Activated T-cell treated with anti-CD3 and anti-CD28 coated beads for 24 hours (primary cell): Measurements from ENCODE around the gene MOGAT2.
"Not testable (repeated sequence)": the region's sequence is repeated elsewhere in the genome, so short reads cannot be mapped to it uniquely, and the experiment has no call there.

Experiments used
- DNase-seq: peaks from one replicate; pipeline ENCODE4 v3.0.0-alpha.2; 2020; ENCODE audit warnings: low read depth

MOGAT2 gene

DNA sequence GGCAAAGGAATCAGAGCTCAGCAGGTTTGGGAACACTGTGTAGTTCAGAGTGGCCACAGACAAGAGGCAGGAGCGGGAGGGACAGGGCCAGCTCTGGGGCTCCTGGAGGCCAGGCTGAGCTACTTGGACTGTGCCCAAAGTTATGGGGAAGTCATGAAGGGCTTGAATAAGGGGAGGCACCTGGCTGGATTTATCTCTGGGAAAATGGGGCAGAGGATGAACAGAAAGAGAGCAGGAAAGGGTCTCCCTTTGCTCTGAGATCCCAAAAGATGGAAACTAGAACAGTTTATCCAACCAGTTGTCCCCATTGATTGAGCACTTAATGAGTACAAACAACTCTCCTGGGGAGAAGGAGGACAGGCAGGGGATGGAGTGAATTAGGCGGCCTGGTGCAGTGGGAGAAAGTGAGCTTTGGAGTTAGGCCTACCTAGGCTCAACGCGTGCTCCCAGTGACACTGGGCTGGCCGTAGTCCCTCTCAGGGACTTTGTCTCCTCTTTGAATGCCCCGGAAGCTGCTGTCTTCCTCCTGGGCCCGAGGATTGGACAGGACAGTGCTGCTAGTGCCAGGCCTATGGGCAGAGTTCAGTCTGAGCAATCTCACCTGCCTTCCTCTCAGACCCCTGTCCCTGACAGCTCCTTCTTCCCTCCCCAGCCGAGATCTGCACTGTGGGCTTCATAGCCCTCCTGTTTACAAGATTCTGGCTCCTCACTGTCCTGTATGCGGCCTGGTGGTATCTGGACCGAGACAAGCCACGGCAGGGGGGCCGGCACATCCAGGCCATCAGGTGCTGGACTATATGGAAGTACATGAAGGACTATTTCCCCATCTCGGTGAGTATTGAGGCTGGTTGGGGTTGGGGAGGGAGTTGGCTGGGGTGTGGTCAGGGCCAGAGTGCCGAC, 2.0 kb downstream of the MOGAT2 start:
- DNase-seq = no peak

DNA sequence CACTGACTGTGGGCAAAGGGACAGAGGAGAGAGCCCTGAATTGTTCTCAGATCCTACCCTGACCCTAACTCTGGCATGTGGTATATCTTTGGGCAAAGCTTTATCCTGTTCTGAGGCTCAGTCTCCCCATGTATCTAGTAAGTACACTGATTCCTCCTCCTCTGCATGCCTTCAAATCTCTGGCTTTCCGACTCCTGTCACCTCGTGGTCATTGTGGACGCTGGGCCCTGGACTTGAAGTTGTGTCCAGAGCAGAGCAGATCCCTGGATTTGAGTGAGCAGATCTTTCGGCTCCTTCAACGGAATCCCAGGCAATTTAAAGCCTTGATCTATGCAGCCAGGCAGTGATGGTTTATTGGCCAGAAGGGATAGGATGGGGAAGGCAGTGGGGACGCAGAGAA, 3.0 kb downstream of the MOGAT2 start:
- DNase-seq = no peak

DNA sequence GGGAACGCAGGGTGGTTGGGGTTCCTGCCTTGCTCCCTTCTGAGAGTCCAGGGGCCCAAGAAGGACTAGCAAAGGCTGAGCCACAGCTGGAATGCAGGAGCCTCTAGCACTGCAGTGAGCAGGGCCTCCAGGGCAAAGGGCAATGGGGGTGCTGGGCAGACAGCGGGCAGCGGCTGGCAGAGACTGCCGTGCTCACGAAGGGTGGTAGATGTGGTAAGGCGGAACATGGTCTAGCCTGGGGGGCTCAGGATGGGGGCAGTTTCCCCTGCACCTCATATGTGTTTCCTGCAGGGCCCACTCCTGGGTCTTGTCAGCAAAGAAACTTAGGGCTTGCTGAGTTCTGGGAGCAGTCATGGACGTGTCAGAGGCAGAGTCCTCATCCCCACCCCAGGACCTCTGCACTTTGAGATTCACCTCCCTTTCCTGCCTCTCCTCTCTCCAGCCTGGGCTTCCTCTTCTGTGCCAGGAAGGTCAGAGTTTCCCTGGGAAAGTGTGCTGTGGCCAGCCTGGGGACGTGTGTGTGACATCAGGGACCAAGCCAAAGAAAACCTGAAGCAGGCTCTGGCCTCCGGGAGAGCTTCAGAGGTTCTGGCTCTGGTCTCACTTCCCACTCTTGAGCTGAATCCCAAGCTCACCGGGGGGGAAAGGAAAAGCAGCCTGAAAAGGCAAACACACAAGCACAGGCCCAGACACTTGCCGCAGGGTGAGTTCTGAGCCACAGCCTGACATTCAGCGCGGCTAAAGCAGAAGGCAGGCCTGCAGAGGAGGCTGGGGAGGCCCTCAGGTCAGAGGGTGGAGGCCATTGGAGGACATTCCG, 4.4 kb downstream of the MOGAT2 start:
- no peak for DNase-seq

DNA sequence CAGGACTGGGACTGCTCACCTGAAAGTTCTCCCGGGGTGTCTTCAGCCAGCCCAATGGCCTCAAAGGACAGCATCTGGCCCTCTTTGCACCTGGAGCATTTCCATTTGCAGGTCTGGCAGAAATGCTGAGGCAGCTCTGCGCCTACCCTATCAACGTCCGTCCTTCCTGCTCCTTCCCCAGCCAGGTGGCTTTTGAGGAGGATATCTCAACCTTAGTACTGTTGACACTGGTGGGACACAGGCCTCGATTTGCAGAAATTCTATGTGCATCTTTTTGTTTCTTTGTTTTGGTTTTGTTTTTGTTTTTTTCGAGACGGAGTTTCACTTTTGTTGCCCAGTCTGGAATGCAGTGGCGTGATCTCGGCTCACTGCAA, 5.0 kb downstream of the MOGAT2 start:
- DNase-seq = no peak

DNA sequence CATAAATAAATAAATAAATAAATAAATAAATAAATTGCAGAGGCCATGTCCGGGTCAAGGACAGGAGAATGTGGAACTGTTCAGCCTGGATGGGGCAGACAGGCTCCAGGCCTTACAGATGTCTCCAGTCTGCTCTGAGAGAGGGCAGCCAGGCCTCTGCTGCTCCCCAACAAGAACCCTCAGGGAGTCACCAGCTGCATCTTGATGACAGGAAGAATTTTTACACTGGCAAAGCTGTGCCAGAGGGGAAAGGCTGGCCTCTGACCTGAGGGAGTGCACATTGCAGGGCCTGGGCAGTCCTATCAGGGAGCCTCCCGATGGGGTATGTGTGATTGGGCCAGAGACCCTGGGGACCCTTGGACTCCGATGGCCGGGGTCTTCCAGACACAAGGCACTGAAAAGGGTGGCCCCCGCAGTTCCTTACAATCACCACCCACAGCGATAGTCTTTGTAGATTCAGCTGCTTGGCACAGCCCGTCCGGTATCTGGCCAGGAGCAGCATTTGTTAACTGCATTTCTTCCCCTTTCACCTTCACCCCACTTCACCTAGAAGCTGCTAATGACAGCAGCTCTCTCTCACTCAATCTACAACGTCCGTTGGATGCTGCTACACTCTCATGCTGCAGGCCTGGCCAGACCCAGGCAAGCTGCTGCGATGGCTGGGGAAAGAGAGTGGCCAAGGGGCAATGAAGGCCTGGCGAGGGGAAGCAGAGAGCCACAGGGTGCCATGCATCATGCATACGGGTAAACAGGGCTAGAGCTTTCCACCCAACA, 8.1 kb downstream of the MOGAT2 start:
- no peak for DNase-seq

DNA sequence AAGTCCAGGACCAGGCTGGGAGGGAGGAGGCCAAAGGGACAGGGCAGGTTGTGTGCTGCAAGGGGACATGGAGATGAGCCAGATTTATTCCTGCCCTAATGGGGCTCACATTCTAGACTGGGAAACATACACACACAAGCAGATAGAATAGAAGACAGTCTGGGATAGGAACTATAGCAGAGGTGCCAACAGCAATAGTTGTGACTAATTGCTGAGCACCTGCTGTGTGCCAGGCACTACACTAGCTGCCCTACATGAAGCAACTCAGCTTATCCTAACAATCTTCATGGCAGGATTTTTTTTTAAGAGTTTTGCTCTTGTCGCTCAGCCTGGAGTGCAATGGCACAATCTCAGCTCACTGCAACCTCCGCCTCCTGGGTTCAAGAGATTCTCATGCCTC, 11.4 kb downstream of the MOGAT2 start:
- no peak for DNase-seq

DNA sequence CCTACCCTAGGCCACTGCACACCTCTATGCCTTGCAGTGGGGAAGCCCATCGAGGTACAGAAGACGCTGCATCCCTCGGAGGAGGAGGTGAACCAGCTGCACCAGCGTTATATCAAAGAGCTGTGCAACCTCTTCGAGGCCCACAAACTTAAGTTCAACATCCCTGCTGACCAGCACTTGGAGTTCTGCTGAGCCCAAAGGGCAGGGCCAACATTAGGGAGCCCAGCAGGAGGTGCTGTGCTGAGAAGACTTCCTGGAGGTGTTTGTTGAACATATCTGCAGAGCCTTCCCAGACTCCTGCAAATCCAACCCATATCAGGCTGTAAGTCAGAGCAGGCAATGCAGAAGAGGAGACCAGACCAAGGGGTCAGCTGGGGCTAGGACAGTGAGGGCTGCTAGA, 13.5 kb downstream of the MOGAT2 start:
- no peak for DNase-seq

DNA sequence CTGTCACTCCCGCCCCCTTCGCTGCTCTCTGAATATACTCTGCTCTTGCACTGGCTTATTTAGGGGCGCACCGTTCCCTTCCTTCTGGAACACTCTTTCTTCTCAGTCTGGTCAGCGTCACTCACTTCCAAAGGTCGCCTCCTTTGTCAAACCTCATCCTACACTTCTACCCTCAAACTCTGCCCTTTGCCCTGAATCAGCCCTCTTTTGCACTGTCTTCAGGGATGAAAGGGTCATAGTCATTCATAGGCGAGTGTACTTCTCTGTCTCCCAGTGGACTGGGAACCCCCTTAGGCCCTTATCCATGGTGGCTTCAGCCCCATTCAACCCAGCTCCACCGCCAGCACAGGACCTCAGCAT, 15.4 kb downstream of the MOGAT2 start:
- no peak for DNase-seq

DNA sequence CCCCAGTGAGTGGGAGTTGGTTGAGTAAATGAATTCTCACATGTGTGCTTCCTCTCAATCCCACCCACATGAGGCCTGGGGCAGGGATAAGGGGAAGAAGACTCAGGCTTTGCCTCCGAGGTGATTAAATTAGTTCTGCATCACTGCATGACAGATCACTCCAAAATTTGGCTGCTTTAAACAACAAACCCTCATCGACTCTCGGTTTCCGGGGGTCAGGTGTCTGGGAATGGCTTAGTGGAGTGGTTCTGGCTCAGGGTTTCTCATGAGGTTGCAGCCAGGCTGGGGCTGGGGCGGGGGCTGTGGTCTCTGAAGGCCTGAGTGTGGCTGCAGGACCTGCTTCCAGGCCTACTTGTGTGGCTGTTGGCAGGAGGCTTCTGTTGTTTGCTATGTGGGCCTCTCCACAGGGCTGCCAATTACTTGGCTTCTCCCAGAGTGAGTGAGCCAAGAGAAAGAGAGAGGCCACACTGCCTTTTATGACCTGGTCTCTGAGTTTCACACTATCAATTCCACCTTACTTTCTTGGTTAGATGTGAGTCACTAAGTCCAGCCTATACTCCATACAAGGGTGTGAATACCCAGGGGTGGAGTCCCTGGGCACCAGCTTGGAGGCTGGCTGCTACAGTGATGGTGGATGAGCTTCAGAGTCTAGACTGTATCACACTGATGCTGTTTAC, 15.9 kb downstream of the MOGAT2 start:
- DNase-seq = no peak

DNA sequence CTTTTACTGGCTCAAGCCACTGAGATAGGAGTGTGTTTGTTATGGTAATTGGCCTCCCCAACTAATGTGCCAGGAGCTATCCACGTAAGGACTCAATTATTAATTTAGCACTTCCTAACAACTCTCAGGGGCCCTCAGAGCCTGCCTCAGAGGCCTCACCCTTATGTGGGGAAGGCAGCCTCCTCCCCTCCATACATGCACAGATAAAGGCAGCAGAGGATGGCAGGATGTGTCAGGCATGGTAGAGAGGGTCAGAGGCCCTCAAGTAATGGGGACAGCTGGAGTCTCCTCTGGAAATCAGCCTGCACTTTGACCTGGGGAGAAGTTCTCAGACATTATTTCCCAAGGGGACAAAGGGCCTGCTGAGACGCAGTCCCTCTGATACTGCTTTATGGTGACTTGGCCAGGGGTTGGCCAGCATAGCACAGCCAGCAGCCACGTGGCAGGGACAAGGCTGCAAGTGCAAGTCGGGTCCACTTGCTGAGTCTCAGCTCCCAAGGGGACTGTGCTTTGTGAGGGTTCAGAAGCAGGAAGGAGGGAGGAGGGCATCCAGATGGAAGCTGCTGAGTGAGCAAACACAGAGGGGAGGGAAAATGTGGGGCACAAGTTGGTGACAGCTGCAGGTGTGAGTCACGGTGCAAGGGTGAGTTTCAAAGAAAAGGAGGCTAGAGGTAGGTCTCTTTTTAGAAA, 17.0 kb downstream of the MOGAT2 start:
- no peak for DNase-seq

DNA sequence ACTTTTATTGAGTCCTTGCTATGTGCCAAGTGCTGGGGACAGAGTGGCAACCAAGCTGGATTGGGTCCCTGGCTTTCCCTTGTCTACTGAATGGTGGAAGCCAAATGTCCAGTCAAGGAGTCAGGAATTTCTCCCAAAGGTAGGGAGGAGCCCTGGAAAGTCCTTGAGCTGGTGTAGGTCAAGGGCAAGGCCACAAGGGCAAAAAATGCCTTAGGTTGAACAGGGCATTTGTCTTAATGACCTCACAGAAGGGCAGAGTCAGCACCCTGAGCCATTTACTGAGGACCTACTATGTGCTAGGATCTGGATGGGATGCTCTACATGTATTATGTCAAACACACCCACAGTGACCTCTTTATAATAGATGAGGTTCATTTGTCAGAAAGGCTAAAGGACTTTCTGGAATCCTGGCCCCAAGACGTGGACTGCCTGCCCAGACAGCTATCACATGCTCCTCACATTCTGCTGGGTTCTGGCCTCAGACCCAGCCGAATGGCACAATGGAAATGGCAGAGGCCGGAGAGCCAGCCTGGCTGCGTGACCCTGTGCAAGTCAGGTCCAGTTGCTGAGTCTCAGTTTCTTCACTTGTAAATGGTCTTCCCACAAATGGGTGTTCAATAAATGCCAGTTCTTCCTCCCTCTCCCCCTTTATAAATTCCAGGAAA, 17.7 kb downstream of the MOGAT2 start:
- DNase-seq = no peak

DNA sequence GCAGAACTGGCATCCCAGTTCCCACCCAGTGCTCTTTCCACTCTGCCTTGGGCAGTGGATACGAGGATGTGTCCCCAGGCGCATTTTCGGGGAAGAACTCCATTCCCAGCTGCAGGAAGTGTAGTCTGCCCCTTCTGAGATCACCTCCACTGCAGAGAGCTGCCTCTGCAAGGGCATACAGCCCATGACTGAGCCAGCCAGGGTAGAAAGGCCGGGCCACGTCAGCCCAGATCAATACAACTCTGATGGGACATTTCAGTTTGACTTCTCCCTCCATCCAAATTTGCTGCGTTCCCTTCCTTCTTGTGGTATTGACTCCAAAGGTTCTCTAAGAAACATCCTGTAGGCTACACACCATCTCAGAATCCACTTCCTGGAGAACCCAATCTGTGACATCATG, 19.7 kb downstream of the MOGAT2 start:
- DNase-seq = no peak

DNA sequence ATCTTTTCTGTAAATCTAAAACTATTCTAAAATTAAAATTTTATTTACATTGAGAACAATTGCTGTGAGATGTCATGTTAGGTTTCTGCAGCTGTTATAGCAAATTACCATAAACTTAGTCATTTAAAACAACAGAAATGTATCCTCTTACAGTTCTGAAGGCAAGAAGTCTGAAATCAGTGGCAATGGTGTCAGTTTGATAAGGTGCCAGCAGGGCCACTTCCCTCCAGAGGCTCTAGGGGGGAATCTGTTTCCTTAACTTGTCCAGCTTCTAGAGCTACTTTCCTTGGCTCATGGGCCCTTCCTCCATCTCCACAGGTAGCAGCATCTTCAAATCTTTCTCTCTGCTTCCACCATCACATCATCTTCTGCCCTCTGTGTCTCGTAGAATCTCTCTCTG, 23.0 kb downstream of the MOGAT2 start:
- DNase-seq = no peak

DNA sequence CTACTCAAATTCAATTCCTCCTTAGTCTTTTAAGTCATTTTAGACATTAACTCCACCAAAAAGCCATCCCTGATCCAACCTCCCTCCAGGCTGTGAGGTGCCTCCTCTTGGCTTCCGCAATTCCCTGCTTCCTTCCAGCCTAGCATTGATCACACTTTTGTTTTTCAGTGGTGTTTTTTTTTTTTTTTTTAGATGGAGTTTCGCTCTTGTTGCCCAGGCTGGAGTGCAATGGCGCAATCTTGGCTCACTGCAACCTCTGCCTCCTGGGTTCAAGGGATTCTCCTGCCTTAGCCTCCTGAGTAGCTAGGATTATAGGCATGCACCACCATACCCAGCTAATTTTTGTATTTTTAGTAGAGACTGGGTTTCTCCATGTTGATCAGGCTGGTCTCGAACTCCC, 25.5 kb downstream of the MOGAT2 start:
- DNase-seq = not testable (repeated sequence)

DNA sequence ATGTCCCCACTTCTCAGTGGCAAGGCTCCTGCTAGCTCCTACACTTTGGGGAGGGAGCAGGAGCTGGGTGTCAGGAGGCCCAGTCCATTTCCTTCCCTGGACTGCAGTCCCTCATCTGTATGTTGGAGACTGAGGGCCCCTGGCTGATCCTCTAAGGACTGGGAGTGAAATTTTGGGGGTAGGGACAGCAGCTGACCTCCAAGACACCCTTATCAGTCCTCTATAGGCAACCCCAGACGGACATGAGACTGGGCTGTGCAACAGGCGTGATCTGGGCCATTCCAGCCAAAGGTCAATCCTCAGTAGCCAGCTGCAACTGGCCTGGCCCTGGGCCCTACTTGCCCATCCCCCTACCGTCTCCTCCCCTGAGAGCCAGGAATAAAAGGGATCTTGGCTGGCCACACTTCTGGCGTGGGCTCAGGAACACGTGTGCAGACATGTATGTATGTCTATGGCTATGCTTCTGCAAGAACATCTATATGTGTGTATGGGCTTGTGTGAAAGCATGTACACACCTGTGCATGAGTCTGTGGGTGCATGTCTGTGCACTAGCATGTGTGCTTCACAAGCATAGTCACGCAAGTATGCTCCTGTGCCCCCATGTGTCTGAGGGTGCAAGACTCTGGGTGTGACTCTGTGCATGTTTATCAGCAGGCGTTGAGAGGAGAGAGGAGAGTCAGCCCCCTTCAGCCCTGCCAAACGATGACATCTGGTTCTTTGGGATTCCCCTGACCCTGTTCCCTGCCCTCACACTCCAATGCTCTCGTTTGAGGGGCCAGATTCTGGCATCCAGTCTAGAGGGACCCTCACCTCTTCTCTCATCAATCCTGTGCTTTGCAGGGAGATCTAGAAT, 26.3 kb downstream of the MOGAT2 start:
- no peak for DNase-seq

DNA sequence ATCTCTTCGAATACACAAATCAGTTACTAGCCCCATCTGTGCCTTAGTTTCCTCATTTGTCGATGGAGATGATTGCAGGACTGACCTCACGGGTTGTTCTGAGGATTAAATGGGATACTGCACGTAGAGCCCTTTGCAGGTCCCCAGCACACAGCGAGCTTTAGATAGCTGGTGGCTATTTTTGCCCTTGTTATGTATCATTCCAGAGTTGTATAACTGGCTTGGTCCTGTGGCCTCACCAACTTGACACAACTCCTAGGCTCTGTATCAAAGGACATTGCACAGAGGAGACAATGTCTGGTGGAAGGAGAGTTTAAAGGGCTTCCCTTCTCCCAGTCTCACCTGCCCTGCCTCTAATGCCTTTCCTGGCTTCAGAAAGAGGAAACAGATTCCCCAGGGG, 28.2 kb downstream of the MOGAT2 start:
- no peak for DNase-seq

DNA sequence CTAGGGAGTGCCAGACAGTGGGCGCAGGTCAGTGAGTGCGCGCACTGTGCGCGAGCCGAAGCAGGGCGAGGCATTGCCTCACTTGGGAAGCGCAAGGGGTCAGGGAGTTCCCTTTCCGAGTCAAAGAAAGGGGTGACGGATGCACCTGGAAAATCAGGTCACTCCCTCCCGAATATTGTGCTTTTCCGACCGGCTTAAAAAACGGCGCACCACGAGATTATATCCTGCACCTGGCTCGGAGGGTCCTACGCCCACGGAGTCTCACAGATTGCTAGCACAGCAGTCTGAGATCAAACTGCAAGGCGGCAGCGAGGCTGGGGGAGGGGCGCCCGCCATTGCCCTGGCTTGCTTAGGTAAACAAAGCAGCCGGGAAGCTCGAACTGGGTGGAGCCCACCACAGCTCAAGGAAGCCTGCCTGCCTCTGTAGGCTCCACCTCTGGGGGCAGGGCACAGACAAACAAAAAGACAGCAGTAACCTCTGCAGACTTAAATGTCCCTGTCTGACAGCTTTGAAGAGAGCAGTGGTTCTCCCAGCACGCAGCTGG, 31.2 kb downstream of the MOGAT2 start:
- not testable (repeated sequence) for DNase-seq

DNA sequence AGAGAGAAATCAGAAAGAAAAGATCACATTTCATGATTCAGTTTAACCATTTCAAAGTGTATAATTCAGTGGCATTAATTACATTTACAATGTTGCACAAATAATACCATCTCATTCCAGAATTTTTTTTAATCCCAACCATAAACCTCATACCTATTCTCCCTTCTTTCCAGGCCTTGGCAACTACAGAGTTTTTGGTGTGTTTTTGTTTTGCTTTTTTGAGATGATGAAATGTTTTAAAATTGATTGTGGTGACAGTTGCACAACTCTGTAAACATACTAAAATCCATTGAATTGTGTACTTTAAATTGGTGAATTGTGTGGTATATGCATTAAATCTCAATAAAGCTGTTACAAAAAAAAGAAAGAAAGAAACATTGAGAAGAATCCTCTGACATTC, 37.3 kb downstream of the MOGAT2 start:
- DNase-seq = not testable (repeated sequence)

DNA sequence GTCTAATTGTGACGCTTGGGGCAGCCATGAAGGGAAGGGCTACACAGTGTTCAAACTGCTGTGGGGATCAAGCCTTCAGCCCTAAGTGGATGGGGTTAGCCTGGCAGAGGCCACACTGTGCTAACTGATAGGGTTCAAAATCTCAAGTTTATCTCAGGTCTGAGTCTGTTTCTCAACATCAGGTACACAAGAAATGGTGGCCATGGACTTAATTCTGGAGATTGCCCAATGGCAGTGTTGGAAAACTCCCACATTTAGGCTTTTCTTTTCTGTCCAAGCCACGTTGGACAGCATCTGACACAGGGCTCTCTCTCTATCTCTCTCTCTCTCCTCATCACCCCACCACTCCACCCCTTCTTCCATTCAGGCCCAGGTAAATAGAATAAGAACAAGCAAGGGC, 40.0 kb downstream of the MOGAT2 start:
- no peak for DNase-seq

DNA sequence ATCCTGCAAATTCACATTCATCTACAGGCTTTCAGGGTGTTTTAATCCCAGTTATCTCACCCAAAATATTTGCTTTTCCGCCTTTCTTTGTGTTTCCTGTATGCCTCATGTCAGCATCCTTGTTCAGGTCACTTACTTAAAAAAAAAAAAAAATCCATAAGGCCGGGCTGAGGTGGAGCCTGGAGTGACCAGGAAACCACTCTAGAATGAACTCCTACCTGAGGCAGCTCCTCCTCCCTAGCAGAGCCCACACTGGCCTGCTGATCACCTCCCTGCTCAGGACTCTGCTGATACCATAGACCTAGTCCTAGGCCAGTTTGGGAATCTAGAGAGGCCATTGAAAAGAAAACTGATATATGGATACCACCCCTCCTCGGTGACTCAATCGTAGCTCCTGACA, 42.2 kb downstream of the MOGAT2 start:
- no peak for DNase-seq
